ENCODE measurements around the gene ZNF234.

Gene ZNF234

DNA sequence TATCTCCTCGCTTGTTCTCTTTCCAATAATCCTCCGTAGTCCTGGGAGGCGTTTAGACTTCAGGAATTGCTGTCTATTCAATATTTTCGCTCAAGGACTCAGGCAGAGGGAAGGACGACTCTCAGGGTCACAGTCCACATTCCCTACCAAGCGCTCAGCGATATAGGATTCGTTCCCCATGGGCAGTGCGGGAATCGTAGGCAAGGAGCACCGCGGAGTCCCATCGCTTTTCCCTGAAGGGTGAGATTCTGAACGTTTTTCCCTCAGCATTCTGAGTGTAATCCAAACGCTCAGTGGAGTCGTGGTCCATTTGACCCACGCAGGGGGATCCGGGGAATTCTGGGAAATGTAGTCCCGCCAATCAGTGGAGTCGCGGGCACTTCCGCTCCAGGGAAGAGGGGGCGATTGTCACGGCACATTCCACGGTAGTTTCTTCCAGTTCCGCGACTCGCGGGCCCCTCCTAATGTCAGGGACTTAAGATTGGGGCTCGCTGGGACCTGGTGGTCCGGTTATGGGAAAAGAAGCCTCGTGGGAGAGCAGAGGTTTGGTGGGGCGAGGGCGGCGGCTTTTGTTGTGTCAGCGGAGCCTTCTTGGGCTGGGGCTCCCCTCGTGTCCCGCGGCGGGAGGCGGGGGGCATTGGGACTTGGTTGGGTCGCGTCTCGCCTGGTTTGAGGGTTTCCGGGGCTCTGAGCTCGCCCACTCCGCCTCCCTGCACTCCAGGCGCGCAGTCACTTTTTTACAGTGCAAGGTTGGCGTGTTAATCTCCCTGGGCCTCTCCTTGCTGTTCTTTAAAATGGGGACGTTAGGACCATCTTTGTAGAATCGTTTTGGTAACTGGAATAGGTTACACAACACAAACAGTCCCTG lies at the start of gene ZNF234:
Gene ZNF234 (plus strand): TSS at position 364 of the 868 bp plus-strand sequence. CDS start 3,079 bp downstream, outside the sequence.
- TF ChIP-seq, protein P1, sequence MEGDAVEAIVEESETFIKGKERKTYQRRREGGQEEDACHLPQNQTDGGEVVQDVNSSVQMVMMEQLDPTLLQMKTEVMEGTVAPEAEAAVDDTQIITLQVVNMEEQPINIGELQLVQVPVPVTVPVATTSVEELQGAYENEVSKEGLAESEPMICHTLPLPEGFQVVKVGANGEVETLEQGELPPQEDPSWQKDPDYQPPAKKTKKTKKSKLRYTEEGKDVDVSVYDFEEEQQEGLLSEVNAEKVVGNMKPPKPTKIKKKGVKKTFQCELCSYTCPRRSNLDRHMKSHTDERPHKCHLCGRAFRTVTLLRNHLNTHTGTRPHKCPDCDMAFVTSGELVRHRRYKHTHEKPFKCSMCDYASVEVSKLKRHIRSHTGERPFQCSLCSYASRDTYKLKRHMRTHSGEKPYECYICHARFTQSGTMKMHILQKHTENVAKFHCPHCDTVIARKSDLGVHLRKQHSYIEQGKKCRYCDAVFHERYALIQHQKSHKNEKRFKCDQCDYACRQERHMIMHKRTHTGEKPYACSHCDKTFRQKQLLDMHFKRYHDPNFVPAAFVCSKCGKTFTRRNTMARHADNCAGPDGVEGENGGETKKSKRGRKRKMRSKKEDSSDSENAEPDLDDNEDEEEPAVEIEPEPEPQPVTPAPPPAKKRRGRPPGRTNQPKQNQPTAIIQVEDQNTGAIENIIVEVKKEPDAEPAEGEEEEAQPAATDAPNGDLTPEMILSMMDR (IDR thresholded peaks at IDR 0.05; ENCODE audit: low read depth, low read length), result no peak
- peak within 1 kb of the TSS; percentile 75 to 96 for H3K4me3 ChIP-seq (replicated peaks in 1 of 2; ENCODE audit: low read depth in 2 of 2, low read length in 2 of 2)

DNA sequence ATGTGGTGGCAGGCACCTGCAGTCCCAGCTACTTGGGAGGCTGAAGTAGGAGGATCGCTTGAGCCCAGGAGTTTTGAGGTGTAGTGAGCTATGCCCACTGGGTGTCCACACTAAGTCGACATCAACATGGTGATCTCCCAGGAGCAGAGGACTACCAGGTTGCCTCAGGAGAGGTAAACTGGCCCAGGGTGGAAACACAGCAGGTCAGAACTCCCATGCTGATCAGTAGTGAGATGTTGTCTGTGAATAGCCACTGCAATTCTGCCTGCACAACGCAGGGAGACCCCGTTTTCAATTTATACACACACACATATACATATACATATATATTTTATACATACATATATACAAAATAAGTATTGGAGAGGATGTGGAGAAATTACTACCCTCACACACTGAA lies 49.2 kb upstream of the ZNF234 start:
- TF ChIP-seq, protein P1 (IDR thresholded peaks at IDR 0.05; ENCODE audit: low read depth, low read length), result no peak
- H3K4me3 ChIP-seq (replicated peaks in 1 of 2; ENCODE audit: low read depth in 2 of 2, low read length in 2 of 2), result no peak overlapping the region
- DNase-seq (ENCODE audit: low read depth in 2 of 2), result no peak

More for the DNA sequence above, at the start of gene ZNF234:
- peak; percentile 73 to 86 for DNase-seq (ENCODE audit: low read depth in 2 of 2)

- H3K4me3 ChIP-seq (replicated peaks in 1 of 2; ENCODE audit: low read depth in 2 of 2, low read length in 2 of 2), result peak within 1 kb of the TSS; percentile 68 to 87
- DNase-seq (ENCODE audit: low read depth in 2 of 2), result peak; percentile 92 to 93
- TF ChIP-seq, protein P1 (IDR thresholded peaks at IDR 0.05; ENCODE audit: low read depth, low read length), result no peak
These were observed 47.2 kb upstream of the ZNF234 start, which contains the start of gene ZNF224 for GRCh38 chr19:44093931-44094765. ZNF224 (plus strand) TSS chr19:44094361; CDS start chr19:44097874, 3,513 bp downstream.

DNA sequence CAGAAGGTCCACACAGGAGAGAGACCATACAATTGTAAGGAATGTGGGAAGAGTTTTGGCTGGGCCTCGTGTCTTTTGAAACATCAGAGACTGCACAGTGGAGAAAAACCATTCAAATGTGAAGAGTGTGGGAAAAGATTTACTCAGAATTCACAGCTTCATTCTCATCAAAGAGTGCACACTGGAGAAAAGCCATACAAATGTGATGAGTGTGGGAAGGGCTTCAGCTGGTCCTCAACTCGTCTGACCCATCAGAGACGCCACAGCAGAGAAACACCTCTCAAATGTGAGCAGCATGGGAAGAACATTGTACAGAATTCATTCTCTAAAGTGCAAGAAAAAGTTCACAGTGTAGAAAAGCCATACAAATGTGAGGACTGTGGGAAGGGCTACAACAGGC lies 33.6 kb upstream of the ZNF234 start:
- TF ChIP-seq, protein P1 (IDR thresholded peaks at IDR 0.05; ENCODE audit: low read depth, low read length), result no peak
- no peak overlapping the region for H3K4me3 ChIP-seq (replicated peaks in 1 of 2; ENCODE audit: low read depth in 2 of 2, low read length in 2 of 2)
- no peak for DNase-seq (ENCODE audit: low read depth in 2 of 2)

DNA sequence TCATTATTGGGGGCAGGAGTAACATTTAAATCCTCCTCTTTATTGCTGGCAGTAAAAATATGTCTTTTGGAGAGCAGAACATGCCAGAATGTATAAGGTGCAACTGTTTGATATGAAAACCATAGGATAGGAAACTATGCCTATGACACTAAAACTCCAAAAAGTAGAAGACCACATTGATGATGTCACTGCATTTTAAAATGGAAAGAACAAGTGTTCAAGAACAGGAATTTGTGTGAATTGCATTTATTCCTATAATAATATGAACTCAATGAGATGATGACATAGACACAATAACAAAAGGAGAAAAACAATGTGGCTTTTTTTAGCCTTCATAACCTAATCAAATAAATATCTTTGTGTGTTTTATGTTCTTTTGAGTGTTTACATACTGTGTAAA lies 31.9 kb upstream of the ZNF234 start:
- TF ChIP-seq, protein P1 (IDR thresholded peaks at IDR 0.05; ENCODE audit: low read depth, low read length), result no peak
- no peak for DNase-seq (ENCODE audit: low read depth in 2 of 2)
- H3K4me3 ChIP-seq (replicated peaks in 1 of 2; ENCODE audit: low read depth in 2 of 2, low read length in 2 of 2), result no peak overlapping the region

GRCh38 chr19:44111910-44112463 lies 29.4 kb upstream of the ZNF234 start:
- TF ChIP-seq, protein P1 (IDR thresholded peaks at IDR 0.05; ENCODE audit: low read depth, low read length), result no peak
- peak overlapping the region; percentile 81 to 91 for H3K4me3 ChIP-seq (replicated peaks in 1 of 2; ENCODE audit: low read depth in 2 of 2, low read length in 2 of 2)
- peak; percentile 87 to 94 for DNase-seq (ENCODE audit: low read depth in 2 of 2)

Measured in cardiac fibroblast (primary cell).